Activated CD4-positive, alpha-beta T cell treated with anti-CD3 and anti-CD28 coated beads, Interleukin-2, amount 10 ng/mL, durations not matched to agents 7 days and 5 days (primary cell): Measurements from ENCODE around the gene CACTIN. TPM values are rescaled to one million over a fixed set of nuclear protein-coding genes. Genes with fewer than 3 reads are reported as not detected.
"Not testable (repeated sequence)": the region's sequence is repeated elsewhere in the genome, so short reads cannot be mapped to it uniquely, and the experiment has no call there.

ENCODE experiments used
- CTCF ChIA-PET: fragments of 350-600 bp; sonication (Branson Sonifier 250); formaldehyde crosslinking; loops from one replicate; lab custom pipeline; 2021; ENCODE audit warnings: antibody characterized with exemption; lab: Charles Lee
- POLR2A ChIA-PET: fragments of 350-600 bp; sonication (Branson Sonifier 250); formaldehyde crosslinking; loops from one replicate; lab custom pipeline; 2021; ENCODE audit warnings: antibody characterized with exemption; lab: Charles Lee
- DNase-seq: peaks from one replicate; pipeline ENCODE4 v3.0.0-alpha.2; 2020
- H3K27ac Mint-ChIP-seq: one replicate; pipeline ENCODE4 v1.8.0; 2021; ENCODE audit warnings: mild to moderate bottlenecking, moderate library complexity, mixed read lengths
- H3K27me3 Mint-ChIP-seq: one replicate; pipeline ENCODE4 v1.8.0; 2021; ENCODE audit warnings: mixed read lengths
- H3K36me3 Mint-ChIP-seq: one replicate; pipeline ENCODE4 v1.8.0; 2021; ENCODE audit warnings: low read depth, mixed read lengths
- H3K4me1 Mint-ChIP-seq: one replicate; pipeline ENCODE4 v1.8.0; 2021; ENCODE audit warnings: mixed read lengths
- H3K4me3 Mint-ChIP-seq: one replicate; pipeline ENCODE4 v1.8.0; 2021; ENCODE audit warnings: mild to moderate bottlenecking, moderate library complexity, mixed read lengths
- H3K9me3 Mint-ChIP-seq: one replicate; pipeline ENCODE4 v1.8.0; 2021; ENCODE audit warnings: mixed read lengths
- total RNA-seq, 2 experiments: library from RNA; stranded (reverse); gene quantifications; one replicate each; pipeline ENCODE4 v1.2.3, GENCODE V29; 2021

Gene CACTIN
- total RNA-seq, 2 experiments from 2014 or later = 31.8 to 39.1 TPM

DNA sequence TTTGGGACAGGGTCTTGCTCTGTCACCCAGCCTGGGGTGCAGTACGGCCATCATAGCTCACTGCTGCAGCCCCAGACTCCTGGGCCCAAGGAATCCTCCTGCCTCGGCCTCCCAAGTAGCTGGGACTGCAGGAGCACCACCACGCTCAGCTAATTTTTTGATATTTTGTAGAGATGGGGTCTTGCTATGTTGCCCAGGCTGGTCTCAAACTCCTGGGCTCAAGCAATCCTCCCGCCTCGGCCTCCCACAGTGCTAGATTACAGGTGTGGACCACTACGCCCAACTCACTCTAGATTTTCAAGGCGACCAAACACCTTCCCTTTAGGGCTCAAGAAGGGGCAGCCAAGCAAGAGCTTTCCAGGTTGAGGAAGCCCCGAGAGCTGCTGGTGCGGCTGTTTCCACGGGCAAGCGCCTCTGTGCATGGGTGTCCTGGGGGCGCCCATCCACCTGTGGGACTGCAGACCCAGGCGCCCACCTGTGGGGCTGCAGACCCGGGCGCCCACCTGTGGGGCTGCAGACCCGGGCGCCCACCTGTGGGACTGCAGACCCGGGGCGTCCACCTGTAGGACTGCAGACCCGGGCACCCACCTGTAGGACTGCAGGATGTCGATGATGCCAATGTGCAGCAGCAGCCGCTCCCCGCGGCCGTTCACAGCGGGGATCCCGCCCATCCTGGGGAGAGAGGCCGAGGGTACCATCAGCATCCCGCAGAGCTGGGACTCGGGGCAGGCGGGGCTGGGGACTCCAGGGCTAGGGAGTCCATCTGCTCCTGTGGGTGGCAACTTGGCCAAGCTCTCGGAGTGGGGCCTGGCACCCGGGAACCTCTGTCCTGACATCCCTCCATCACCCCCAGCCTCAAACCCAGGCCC, 21.7 kb upstream of the CACTIN start:
- CTCF ChIA-PET = no interaction called here

DNA sequence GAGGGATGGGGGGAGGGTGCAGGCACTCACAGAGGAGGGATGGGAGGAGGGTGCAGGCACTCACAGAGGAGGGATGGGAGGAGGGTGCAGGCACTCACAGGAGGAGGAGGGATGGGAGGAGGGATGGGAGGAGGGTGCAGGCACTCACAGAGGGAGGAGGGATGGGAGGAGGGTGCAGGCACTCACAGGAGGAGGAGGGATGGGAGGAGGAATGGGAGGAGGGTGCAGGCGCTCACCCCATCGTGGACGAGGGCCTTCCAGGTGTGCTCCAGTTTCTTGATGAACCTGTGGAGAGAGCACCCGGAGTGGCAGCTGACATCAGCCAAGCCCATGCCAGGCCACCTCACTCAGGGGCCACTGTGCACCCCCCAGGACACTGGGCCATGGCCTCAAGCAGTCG, 20.5 kb upstream of the CACTIN start:
- H3K27me3 Mint-ChIP-seq, H3K27ac Mint-ChIP-seq, POLR2A ChIA-PET, CTCF ChIA-PET, H3K4me3 Mint-ChIP-seq, DNase-seq, H3K9me3 Mint-ChIP-seq, H3K4me1 Mint-ChIP-seq, H3K36me3 Mint-ChIP-seq: not testable (repeated sequence)

More for the DNA sequence above, 21.7 kb upstream of the CACTIN start:
- Mint-ChIP-seq H3K36me3 (no peaks in the 10 kb centered on the region), H3K27me3 (no peaks in the 10 kb centered on the region), H3K9me3 (no peaks in the 10 kb centered on the region), H3K4me3 (no peak overlapping the region), H3K4me1 (no peaks in the 10 kb centered on the region), H3K27ac (no peak overlapping the region)
- POLR2A ChIA-PET = no interaction called here
- DNase-seq = no peak

DNA sequence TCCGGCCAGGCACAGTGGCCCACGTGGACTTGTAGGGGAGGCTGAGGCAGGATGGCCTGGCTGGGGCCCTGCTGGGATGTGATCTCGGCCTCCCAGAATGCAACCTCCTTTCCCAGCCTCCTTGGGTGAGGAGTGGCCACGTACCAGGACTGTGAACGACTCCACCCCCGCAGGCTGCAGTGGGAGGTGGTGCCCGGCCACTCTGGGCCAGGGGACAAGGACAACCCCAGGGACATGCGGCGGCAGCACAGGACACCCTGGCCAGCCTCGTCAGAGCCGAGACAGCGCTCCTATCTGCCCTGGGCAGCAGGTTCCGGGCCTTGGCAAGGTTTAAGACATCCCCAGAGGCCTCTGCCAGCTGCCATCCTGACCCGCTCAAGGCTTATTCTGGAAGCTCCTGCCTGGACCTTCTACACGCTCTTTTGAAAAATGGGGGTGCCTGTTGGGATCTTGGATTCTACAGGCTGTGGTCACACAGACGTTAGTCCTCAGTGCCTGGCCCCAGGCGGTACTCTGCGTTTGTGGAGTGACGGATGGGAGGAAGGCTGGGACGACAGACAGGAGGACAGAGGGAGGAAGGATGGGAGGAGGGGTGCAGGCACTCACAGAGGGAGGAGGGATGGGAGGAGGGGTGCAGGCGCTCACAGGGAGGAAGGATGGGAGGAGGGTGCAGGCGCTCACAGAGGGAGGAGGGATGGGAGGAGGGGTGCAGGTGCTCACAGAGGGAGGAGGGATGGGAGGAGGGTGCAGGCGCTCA, 19.9 kb upstream of the CACTIN start:
- Mint-ChIP-seq H3K27me3 (no peaks in the 10 kb centered on the region), H3K4me1 (no peaks in the 10 kb centered on the region), H3K4me3 (no peak overlapping the region), H3K36me3 (no peaks in the 10 kb centered on the region), H3K27ac (no peak overlapping the region), H3K9me3 (no peaks in the 10 kb centered on the region)
- no peak for DNase-seq
- ChIA-PET CTCF (no interaction called here), POLR2A (no interaction called here)

DNA sequence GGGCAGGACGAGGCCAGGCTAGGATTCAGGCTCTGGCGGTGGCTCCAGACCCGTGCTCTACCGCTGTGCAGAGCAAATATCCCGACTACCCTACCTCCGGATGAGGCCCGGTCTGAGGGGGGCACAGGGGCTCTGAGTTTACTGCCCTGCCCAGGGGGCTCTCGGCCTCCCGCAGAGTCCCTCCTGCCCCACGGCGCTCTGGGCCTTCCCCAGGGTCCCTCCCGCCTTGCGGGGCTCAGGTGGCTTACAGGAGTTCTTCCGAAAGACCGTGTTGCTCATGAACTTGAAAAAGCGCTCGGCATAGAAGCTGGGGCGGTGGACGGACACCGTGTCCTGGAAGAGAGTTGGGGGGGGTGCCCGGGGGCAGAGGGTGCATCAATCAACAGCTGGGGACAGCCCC, 19.1 kb upstream of the CACTIN start:
- CTCF ChIA-PET = no interaction called here
- Mint-ChIP-seq H3K4me1 (no peaks in the 10 kb centered on the region), H3K27me3 (no peaks in the 10 kb centered on the region), H3K27ac (no peak overlapping the region), H3K9me3 (no peaks in the 10 kb centered on the region), H3K36me3 (no peaks in the 10 kb centered on the region), H3K4me3 (no peak overlapping the region)
- no peak for DNase-seq
- POLR2A ChIA-PET = no interaction called here

DNA sequence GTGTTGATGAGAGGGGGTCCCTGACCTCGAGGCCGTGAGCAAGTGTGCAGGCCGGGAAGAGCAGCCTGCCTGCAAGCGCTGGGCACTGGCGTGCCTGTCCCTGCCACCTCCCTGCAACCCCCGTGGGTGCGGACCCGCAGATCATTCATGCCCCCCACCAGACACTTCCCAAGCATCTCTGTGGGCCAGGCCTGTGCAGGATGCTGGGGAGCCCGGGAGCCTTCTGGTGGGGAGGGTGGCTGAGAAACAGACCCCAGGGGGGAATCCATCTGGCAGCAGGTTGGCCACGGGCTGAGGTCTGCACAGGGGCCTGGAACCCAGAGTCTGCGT, 18.4 kb upstream of the CACTIN start:
- no peak for DNase-seq
- no peaks in the 10 kb centered on the region for H3K9me3 Mint-ChIP-seq
- H3K4me1 Mint-ChIP-seq = no peaks in the 10 kb centered on the region
- no peak overlapping the region for H3K4me3 Mint-ChIP-seq
- ChIA-PET CTCF (no interaction called here), POLR2A (no interaction called here)
- H3K36me3 Mint-ChIP-seq = no peaks in the 10 kb centered on the region
- no peaks in the 10 kb centered on the region for H3K27me3 Mint-ChIP-seq
- no peak overlapping the region for H3K27ac Mint-ChIP-seq

DNA sequence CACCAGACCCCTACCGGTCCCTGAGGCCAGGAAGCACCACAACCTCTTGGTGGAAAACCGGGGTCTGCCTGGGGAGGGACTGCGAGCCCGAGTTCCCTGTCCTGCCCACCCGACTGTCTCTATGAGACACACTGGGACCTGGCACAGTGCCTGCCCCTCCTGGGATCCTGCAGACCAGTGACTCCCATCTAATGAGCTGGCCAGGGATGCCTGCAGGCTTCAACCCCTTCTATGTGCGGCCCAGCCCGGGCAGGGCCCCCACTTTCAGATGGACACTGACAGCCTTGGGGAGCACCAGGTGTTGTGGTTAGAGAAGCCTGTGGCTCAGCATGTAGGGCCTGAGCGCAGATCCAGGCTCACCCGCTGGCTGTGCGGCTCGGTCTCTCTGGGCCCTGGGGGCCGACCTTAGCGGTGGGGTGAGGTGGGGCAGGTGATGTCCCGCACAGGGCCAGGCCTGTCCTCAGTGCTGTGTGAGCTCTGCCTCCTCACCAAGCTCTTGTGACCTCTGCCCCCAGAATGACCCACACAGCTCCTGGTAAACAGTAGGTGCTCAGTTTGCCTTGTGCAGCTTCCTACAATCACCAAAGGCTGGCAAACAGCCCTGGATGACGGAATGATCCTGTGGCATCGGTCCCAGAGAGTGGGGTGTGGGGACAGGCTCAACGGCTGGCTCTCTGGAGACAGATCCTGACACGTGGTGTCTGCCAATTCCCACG, 17.9 kb upstream of the CACTIN start:
- H3K4me3 Mint-ChIP-seq = no peak overlapping the region
- DNase-seq = no peak
- no peak overlapping the region for H3K27ac Mint-ChIP-seq
- no peaks in the 10 kb centered on the region for H3K4me1 Mint-ChIP-seq
- ChIA-PET POLR2A (no interaction called here), CTCF (interaction anchor here (0.5 kb wide), 1 partner anchor 243 kb away, joined by 3 read pairs; no protein-coding TSS in a partner anchor)
- no peaks in the 10 kb centered on the region for H3K27me3 Mint-ChIP-seq
- H3K36me3 Mint-ChIP-seq = no peaks in the 10 kb centered on the region
- H3K9me3 Mint-ChIP-seq = no peaks in the 10 kb centered on the region

DNA sequence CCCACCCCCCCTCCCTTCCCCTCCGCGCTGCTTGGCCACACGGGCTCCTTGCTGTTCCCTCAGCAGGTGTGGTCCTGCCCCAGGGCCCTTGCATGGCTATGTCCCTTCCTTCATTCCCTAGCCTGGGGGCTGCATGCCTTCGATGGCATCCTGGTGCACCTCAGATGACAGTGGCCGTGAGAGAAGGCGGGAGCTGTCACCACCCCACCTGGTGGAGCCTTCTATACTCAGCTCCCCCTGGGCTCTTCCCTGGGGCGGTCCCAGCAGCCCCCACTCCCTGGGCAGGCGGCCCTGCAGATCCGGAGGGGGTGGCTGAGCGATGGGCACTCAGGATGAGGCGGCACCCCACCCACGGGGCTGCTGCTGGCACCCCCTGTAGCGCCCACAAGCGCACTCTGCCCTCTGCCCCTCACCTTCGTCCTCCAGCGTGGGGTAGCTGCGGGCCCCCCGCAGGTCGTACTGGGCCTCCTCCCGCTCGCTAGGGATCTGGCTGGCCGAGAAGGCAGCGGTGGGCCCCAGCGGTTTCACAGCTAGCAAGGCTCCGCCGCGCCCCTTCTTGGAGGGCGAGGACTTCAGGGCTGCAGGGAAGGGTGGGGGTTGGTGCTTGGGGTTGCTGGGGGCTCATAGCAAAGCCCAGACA, 17.2 kb upstream of the CACTIN start:
- ChIA-PET CTCF (no interaction called here), POLR2A (no interaction called here)
- DNase-seq = no peak
- Mint-ChIP-seq H3K9me3 (no peaks in the 10 kb centered on the region), H3K27me3 (no peaks in the 10 kb centered on the region), H3K36me3 (no peaks in the 10 kb centered on the region), H3K4me1 (no peaks in the 10 kb centered on the region), H3K27ac (no peak overlapping the region), H3K4me3 (no peak overlapping the region)

DNA sequence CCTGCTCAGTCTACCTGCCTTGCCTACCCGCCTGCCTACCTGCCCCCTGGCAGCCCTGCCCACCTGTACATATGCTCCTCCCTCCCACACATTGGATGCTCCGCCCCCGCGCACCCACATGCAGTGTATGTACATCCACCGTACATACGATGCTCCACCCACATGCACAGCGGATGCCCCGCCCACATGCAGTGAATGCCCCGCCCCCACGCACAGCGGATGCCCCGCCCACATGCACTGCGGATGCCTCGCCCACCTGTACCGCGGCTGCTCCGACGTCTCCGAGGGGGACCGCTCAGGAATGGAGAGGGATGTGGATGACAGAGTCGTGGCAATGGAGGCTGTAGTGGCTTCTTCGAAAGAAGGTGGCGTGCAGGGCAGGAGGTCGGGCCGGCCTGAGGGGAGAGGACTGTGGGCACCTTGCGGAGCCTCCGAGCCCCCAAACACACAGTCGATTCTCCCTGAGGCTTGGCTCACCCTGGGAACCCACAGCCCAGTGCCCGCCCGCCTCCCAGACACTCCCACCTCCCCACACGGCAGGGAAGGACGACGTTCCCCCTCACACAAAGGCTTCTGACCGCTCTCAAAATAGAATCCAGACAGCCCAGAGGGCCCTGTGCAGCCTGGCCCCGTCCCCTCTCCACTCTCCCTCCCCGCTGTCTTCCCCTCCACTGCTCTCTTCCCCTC, 16.5 kb upstream of the CACTIN start:
- Mint-ChIP-seq H3K4me3 (no peak overlapping the region), H3K4me1 (no peaks in the 10 kb centered on the region), H3K27me3 (no peaks in the 10 kb centered on the region), H3K27ac (no peak overlapping the region), H3K36me3 (no peaks in the 10 kb centered on the region), H3K9me3 (no peaks in the 10 kb centered on the region)
- DNase-seq = no peak
- ChIA-PET CTCF (interaction anchor here (0.6 kb wide), 1 partner anchor 107 kb away, joined by 5 read pairs; no protein-coding TSS in a partner anchor), POLR2A (no interaction called here)

DNA sequence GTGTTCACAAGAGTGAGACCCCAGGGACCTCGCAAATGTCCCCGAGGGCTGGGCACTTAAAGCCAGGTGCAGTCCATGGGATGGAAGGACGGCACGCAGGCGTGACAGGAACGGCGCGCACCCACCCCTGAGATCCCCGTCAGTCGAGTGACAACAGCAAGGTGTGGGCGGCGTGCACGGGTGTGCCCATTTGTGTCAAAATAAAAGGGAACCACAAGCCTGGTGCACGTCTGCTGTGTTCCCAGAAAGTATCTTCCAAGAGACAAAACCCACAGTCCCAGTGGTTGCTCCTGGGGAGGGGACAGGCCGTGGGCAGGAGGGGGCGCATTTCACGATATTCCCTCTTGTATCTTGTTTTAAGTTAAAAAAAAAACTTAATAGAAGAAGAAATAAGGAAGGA, 15.7 kb upstream of the CACTIN start:
- Mint-ChIP-seq H3K27ac (no peak overlapping the region), H3K4me1 (no peaks in the 10 kb centered on the region), H3K36me3 (no peaks in the 10 kb centered on the region), H3K4me3 (no peak overlapping the region), H3K27me3 (no peaks in the 10 kb centered on the region), H3K9me3 (no peaks in the 10 kb centered on the region)
- ChIA-PET POLR2A (no interaction called here), CTCF (interaction anchor here (0.6 kb wide), 1 partner anchor 108 kb away, joined by 5 read pairs; no protein-coding TSS in a partner anchor)
- no peak for DNase-seq

DNA sequence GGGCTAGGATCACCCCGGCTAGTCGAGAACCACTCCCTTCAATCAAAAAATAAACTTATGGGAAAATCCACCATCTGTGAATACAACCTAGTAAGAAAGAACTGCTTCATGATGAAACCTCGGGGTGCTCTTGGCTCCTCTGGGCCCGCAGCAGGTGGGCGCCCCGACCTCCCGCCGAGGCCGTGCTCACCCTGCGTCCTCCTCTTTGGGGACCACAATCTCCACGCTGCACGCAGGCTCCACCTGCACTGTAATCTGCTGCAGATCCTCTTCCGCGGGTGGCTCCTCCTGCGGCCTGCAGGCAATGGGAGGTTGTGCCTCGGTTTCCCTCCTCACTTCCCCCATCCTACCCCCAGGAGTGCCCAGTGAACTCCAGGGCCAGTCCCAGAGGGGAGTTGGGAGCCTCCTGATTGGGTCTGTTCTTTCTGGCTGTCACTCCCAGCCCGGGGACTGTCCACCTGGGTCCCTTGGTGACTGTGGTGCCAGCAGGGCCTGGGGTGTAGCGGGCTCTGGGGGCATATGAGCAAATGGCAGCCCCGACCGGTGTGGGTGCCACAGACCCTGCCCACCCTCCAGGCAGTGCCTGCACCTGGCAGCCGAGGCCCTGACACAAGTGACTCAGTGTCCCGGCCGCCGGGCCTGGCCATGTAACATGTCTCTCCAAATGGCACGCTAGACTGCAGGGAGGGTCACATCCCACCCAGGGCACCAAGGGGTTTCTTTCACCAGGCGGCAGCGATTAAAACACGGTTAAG, 15.1 kb upstream of the CACTIN start:
- no peak for DNase-seq
- no peaks in the 10 kb centered on the region for H3K27me3 Mint-ChIP-seq
- no peak overlapping the region for H3K27ac Mint-ChIP-seq
- ChIA-PET POLR2A (no interaction called here), CTCF (no interaction called here)
- H3K4me3 Mint-ChIP-seq = no peak overlapping the region
- H3K36me3 Mint-ChIP-seq = no peaks in the 10 kb centered on the region
- no peaks in the 10 kb centered on the region for H3K9me3 Mint-ChIP-seq
- no peaks in the 10 kb centered on the region for H3K4me1 Mint-ChIP-seq

DNA sequence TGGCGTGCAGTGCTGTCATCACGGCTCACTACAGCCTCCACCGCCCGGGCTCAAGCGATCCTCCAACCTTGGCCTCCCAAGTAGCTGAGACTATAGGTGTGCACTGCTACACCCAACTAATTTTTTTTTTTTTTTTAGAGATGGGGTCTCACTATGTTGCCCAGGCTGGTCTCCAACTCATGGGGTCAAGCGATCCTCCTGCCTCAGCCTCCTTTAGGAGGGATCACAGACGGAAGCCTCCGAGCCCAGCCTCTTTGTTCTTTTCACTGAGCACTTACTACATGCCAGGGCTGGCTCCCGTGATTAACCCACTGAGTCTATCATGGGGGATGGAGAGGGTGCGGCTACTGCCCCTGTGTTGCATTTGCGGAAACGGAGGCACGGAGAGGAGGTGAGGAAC, 12.9 kb upstream of the CACTIN start:
- CTCF ChIA-PET = interaction anchor here (1.6 kb wide), 1 partner anchor 12 kb away, joined by 4 read pairs; no protein-coding TSS in a partner anchor

More for the DNA sequence above, 12.9 kb upstream of the CACTIN start:
- POLR2A ChIA-PET = no interaction called here
- Mint-ChIP-seq H3K27ac (no peak overlapping the region), H3K4me3 (no peak overlapping the region), H3K4me1 (no peaks in the 10 kb centered on the region), H3K9me3 (no peaks in the 10 kb centered on the region), H3K27me3 (no peaks in the 10 kb centered on the region), H3K36me3 (no peaks in the 10 kb centered on the region)
- DNase-seq = no peak
